Middle frontal gyrus (tissue), 1 donor: ENCODE measurements around the gene EIF2AK3.
"Not testable (repeated sequence)": the region's sequence is repeated elsewhere in the genome, so short reads cannot be mapped to it uniquely, and the experiment has no call there.

Experiments used
- DNase-seq: peaks from one replicate; pipeline ENCODE4 v3.0.0-alpha.2; 2015; ENCODE audit warnings: low spot score; ENCODE audit errors: extremely low spot score

Gene EIF2AK3

GRCh38 chr2:88627055-88627855 lies at the start of gene EIF2AK3:
EIF2AK3 (minus strand) TSS chr2:88627464; CDS start chr2:88627274, 190 bp downstream.
- peak; percentile 100 for DNase-seq

- DNase-seq: no peak
These were observed 46.1 kb upstream of the EIF2AK3 start for GRCh38 chr2:88673363-88673762.

GRCh38 chr2:88671786-88672427 lies 44.6 kb upstream of the EIF2AK3 start:
- DNase-seq: peak; percentile 21

- DNase-seq: no peak
These were observed 42.4 kb upstream of the EIF2AK3 start for GRCh38 chr2:88669482-88670214.

GRCh38 chr2:88668862-88669261 lies 41.6 kb upstream of the EIF2AK3 start:
- DNase-seq: no peak

- DNase-seq: no peak
These were observed 40.0 kb upstream of the EIF2AK3 start for GRCh38 chr2:88667219-88667618.

GRCh38 chr2:88666576-88666975 lies 39.3 kb upstream of the EIF2AK3 start:
- no peak for DNase-seq

GRCh38 chr2:88660622-88661021 lies 33.4 kb upstream of the EIF2AK3 start:
- no peak for DNase-seq

- no peak for DNase-seq
These were observed 32.3 kb upstream of the EIF2AK3 start for GRCh38 chr2:88659538-88659915.

- DNase-seq: no peak
These were observed 31.7 kb upstream of the EIF2AK3 start for GRCh38 chr2:88658881-88659537.

- DNase-seq: no peak
These were observed 31.1 kb upstream of the EIF2AK3 start for GRCh38 chr2:88658326-88658725.

- DNase-seq: no peak
These were observed 29.9 kb upstream of the EIF2AK3 start for GRCh38 chr2:88657131-88657530.

GRCh38 chr2:88656690-88657089 lies 29.4 kb upstream of the EIF2AK3 start:
- no peak for DNase-seq

GRCh38 chr2:88654714-88655113 lies 27.4 kb upstream of the EIF2AK3 start:
- DNase-seq: no peak

GRCh38 chr2:88651646-88652045 lies 24.4 kb upstream of the EIF2AK3 start:
- no peak for DNase-seq

GRCh38 chr2:88645291-88645882 lies 18.1 kb upstream of the EIF2AK3 start:
- DNase-seq: not testable (repeated sequence)

- DNase-seq: no peak
These were observed 15.0 kb upstream of the EIF2AK3 start for GRCh38 chr2:88642278-88642677.

GRCh38 chr2:88641330-88641729 lies 14.1 kb upstream of the EIF2AK3 start:
- no peak for DNase-seq

GRCh38 chr2:88639865-88640264 lies 12.6 kb upstream of the EIF2AK3 start:
- no peak for DNase-seq

GRCh38 chr2:88638743-88639142 lies 11.5 kb upstream of the EIF2AK3 start:
- DNase-seq: no peak

- no peak for DNase-seq
These were observed 10.9 kb upstream of the EIF2AK3 start for GRCh38 chr2:88638123-88638650.
